Measurements from ENCODE around the gene CCDC33. TPM values are rescaled to one million over a fixed set of nuclear protein-coding genes. Genes with fewer than 3 reads are reported as not detected.

CCDC33 gene
- total RNA-seq, 1 experiment from 2014 or later: 0.15 TPM

- no peaks in the 10 kb centered on the region for H4K20me1 ChIP-seq (ENCODE audit: insufficient read depth)
- H3K4me3 ChIP-seq (replicated peaks in 1 of 2; ENCODE audit: low read depth in 1 of 2, low read length in 2 of 2): no peak overlapping the region
- no peaks in the 10 kb centered on the region for H3K9me3 ChIP-seq (ENCODE audit: control insufficient read depth in 1 of 2, insufficient read depth in 1 of 2, low read depth in 1 of 2, low read length in 2 of 2)
- no peaks in the 10 kb centered on the region for H3K9me2 ChIP-seq (ENCODE audit: insufficient read depth)
- ChIA-PET RAD21 (ENCODE audit: low non-redundant PET in 1 of 2, low total read pairs in 2 of 2, uncharacterized antibody in 2 of 2, unreplicated experiment in 2 of 2) (no interaction called here), POLR2A (no interaction called here), CTCF (no interaction called here)
- H3K27ac ChIP-seq (ENCODE audit: low read depth, low read length): no peak overlapping the region
- DNase-seq (ENCODE audit: low read depth, low spot score) (no peak), ATAC-seq (no peak)
- H3K4me2 ChIP-seq (ENCODE audit: low read length): peak overlapping the region; percentile 7; the same call in 1 of the 2 replicates
- intact Hi-C loops (cut with micrococcal nuclease): no loop called here
- H3K36me3 ChIP-seq (ENCODE audit: control insufficient read depth in 1 of 2, insufficient read depth in 2 of 2, low read length in 2 of 2): no peaks in the 10 kb centered on the region
- peaks cover 6% of the 10 kb centered on the region; the same call in 1 of the 2 replicates for H3K27me3 ChIP-seq (ENCODE audit: insufficient read depth, low read length)
- H3K9ac ChIP-seq (ENCODE audit: low read length): no peak overlapping the region
- H3K79me2 ChIP-seq (ENCODE audit: insufficient read depth, low read length): no peaks in the 10 kb centered on the region
- TF ChIP-seq SIN3A (IDR thresholded peaks at IDR 0.05; ENCODE audit: low read depth): no peak
- peak; percentile 48 for TF ChIP-seq TCF7L2 (IDR thresholded peaks at IDR 0.05; ENCODE audit: borderline replicate concordance, extremely low read depth, insufficient read depth, insufficient read length)
- H3K4me1 ChIP-seq (ENCODE audit: control insufficient read depth in 1 of 2, insufficient read depth in 2 of 2, low read length in 2 of 2): peaks cover 6 to 15% of the 10 kb centered on the region in 2 experiments; a peak in 3 of 4 replicates
- no peak overlapping the region for H2AFZ ChIP-seq (ENCODE audit: low read depth, low read length, poor library complexity, severe bottlenecking)
- BruUV-seq (replicated peaks): no TSS peak
Observed at GRCh38 chr15:74208901-74209559, 27.1 kb upstream of the CCDC33 start.

- ChIA-PET RAD21 (ENCODE audit: low non-redundant PET in 1 of 2, low total read pairs in 2 of 2, uncharacterized antibody in 2 of 2, unreplicated experiment in 2 of 2) (no interaction called here), POLR2A (no interaction called here), CTCF (no interaction called here)
- Histone ChIP-seq H2AFZ (ENCODE audit: low read depth, low read length, poor library complexity, severe bottlenecking) (no peak overlapping the region), H3K36me3 (ENCODE audit: control insufficient read depth in 1 of 2, insufficient read depth in 2 of 2, low read length in 2 of 2) (no peaks in the 10 kb centered on the region), H3K27me3 (ENCODE audit: insufficient read depth, low read length) (peaks cover 5% of the 10 kb centered on the region; the same call in 1 of the 2 replicates), H3K4me3 (replicated peaks in 1 of 2; ENCODE audit: low read depth in 1 of 2, low read length in 2 of 2) (no peak overlapping the region), H3K9me2 (ENCODE audit: insufficient read depth) (no peaks in the 10 kb centered on the region), H4K20me1 (ENCODE audit: insufficient read depth) (no peaks in the 10 kb centered on the region), H3K9me3 (ENCODE audit: control insufficient read depth in 1 of 2, insufficient read depth in 1 of 2, low read depth in 1 of 2, low read length in 2 of 2) (no peaks in the 10 kb centered on the region), H3K4me2 (ENCODE audit: low read length) (no peak overlapping the region), H3K27ac (ENCODE audit: low read depth, low read length) (no peak overlapping the region), H3K79me2 (ENCODE audit: insufficient read depth, low read length) (no peaks in the 10 kb centered on the region), H3K4me1 (ENCODE audit: control insufficient read depth in 1 of 2, insufficient read depth in 2 of 2, low read length in 2 of 2) (peaks cover 6 to 15% of the 10 kb centered on the region in 2 experiments; a peak in 3 of 4 replicates), H3K9ac (ENCODE audit: low read length) (no peak overlapping the region)
- BruUV-seq (replicated peaks): no TSS peak
- 0 out of 2 replicates have a peak, but pooled peaks have one; percentile 45 for ATAC-seq
- DNase-seq (ENCODE audit: low read depth, low spot score): no peak
- TF ChIP-seq ZFX (IDR thresholded peaks at IDR 0.05): no peak
- TF ChIP-seq JUND (IDR thresholded peaks at IDR 0.05): no peak
- TF ChIP-seq TCF7L2 (IDR thresholded peaks at IDR 0.05; ENCODE audit: borderline replicate concordance, extremely low read depth, insufficient read depth, insufficient read length): no peak
- intact Hi-C loops (cut with micrococcal nuclease): no loop called here
Observed at GRCh38 chr15:74209560-74209958, 26.6 kb upstream of the CCDC33 start.

Data from HCT116 (cell line).